MG63 (cell line): ENCODE measurements around the gene TMEM88. TPM values are rescaled to one million over a fixed set of nuclear protein-coding genes. Genes with fewer than 3 reads are reported as not detected.
"Not testable (repeated sequence)": the region's sequence is repeated elsewhere in the genome, so short reads cannot be mapped to it uniquely, and the experiment has no call there.

ENCODE experiments used
- DNase-seq: peaks from one replicate; pipeline ENCODE4 v3.0.0-alpha.2; 2020
- H3K27me3 ChIP-seq: fragments of 250-450 bp; sonication (Bioruptor Pico); 2 replicates; pipeline ENCODE4 v1.5.1; 2020; ENCODE audit warnings: mild to moderate bottlenecking, moderate library complexity
- H3K36me3 ChIP-seq: fragments of 250-450 bp; sonication (Bioruptor Pico); 2 replicates; pipeline ENCODE4 v1.5.1; 2020; ENCODE audit warnings: mild to moderate bottlenecking, moderate library complexity
- H3K4me3 ChIP-seq: fragments of 250-450 bp; sonication (Bioruptor Pico); 2 replicates; pipeline ENCODE4 v1.5.1; 2020; ENCODE audit warnings: mild to moderate bottlenecking, moderate library complexity
- H3K9me3 ChIP-seq: fragments of 250-450 bp; sonication (Bioruptor Pico); 2 replicates; pipeline ENCODE4 v1.5.1; 2020; ENCODE audit warnings: mild to moderate bottlenecking, moderate library complexity
- total RNA-seq: library from RNA; depleted of rRNA; stranded (reverse); fragments of >200 nt; shearing (Covaris generic); gene quantifications from 2 replicates; pipeline ENCODE4 v1.2.3, GENCODE V29; 2014; ENCODE audit warnings: low replicate concordance

The TMEM88 gene
- total RNA-seq, 1 experiment from 2014 or later: not detected

DNA sequence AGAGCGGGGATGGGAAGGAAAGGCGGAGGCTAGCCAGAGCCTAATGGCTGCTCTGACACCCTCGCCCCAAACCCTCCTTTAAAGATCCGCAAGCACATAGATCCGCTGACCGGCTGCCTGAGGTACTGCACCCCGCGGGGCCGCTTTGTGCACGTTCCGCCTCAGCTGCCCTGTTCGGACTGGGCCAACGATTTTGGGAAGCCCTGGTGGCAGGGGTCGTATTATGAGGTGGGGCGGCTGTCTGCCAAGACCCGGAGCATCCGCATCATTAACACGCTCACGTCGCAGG, 3.6 kb downstream of the TMEM88 start:
- DNase-seq: peak; percentile 73
- Histone ChIP-seq H3K9me3 (no peaks in the 10 kb centered on the region), H3K27me3 (no peaks in the 10 kb centered on the region), H3K36me3 (peaks cover 48% of the 10 kb centered on the region), H3K4me3 (peak overlapping the region; percentile 82)

DNA sequence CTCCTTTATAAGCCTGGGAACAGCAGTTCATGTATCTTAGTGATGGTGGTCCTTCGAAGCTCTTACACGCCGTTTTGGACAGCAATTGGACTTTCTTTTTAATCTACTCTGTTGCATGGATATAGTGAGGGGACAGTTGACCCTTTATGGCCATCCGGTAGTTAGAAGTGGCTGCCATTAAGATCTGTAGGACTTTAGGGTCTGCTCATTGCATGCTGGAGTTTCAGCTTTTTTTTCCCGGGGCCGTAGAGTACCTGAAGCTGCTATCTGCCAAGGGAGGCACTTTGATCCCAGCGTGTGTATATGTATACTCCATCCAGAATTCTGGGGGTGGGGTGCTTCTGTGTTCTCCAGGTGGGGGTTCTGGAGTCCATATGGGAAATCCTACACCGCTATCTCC, 4.2 kb downstream of the TMEM88 start:
- no peaks in the 10 kb centered on the region for H3K9me3 ChIP-seq
- H3K4me3 ChIP-seq: peak overlapping the region; percentile 82
- no peaks in the 10 kb centered on the region for H3K27me3 ChIP-seq
- no peak for DNase-seq
- peaks cover 52% of the 10 kb centered on the region for H3K36me3 ChIP-seq

GRCh38 chr17:7862692-7863437, 8.0 kb downstream of the TMEM88 start:
- DNase-seq: no peak
- no peaks in the 10 kb centered on the region for H3K27me3 ChIP-seq
- H3K36me3 ChIP-seq: peaks cover 49% of the 10 kb centered on the region
- no peak overlapping the region for H3K4me3 ChIP-seq
- peaks cover 4% of the 10 kb centered on the region; the same call in 1 of the 2 replicates for H3K9me3 ChIP-seq

DNA sequence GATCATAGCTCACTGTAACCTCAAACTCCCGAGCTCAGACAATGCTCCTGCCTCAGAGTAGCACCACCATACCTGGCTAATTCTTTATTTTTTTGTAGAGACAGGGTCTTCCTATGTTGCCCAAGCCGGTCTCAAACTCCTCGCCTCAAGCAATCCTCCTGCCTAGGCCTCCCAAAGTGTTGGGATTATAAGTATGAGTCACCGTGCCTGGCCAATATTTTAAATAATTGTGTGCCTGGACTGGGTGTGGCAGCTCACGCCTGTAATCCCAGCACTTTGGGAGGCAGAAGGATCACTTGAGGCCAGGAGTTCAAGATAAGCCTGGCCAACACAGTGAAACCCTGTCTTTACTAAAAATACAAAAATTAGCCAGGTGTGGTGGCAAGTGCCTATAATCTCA, 9.5 kb downstream of the TMEM88 start:
- DNase-seq, H3K9me3 ChIP-seq, H3K27me3 ChIP-seq, H3K4me3 ChIP-seq: not testable (repeated sequence)
- peaks cover 36% of the 10 kb centered on the region for H3K36me3 ChIP-seq

DNA sequence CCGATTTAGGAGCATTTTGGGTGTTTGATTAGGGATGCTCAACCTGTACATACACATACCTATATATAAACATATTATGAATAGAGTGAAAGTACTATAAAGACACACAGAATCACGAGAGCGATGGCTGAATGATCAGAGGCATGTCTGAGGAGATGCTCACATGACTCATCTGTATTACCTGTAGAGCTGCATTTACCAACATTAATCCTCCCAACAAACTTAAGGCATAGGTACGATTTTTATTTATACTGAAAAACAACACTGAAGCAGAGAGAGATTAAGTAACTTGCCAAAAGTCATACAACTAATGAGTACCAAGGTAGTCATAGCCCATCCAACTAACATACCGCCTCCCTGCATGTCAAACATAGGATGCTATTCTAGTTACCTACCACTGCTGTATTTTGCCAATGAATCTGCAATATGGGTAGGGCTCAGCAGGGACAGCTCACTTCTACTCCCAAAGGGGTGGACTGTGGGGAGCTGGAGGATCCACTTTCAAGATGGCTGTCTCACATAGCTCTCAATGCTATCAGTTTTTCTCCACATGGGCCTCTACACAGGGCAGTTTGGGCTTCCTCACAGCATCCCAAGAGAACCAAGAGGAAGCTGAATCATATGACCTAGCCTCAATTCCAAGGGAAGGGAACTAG, 10.3 kb downstream of the TMEM88 start:
- no peak for DNase-seq
- H3K9me3 ChIP-seq: peaks cover 4% of the 10 kb centered on the region; the same call in 1 of the 2 replicates

DNA sequence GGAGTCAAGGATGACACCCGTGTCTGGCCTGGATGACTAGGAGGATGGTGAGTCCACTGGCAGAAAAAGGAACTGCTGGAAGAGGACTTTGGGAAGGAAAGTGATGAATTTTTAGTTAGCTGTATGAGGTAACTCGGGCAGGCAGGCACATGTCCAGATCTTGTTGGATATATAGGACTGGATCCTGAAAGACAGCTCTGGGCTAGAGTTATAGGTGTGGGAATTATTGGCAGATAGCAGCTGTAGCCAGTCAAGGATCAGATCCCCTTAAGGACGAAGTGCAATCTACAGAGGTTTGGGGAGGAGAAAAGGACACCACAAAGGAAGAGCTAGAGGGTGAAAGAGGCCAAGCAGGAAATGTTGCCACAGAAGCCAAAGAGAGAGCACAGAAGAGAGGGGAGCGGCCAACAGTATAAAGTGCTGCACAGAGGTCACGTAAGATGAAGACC, 13.0 kb downstream of the TMEM88 start:
- no peak overlapping the region for H3K4me3 ChIP-seq
- no peaks in the 10 kb centered on the region for H3K27me3 ChIP-seq
- H3K36me3 ChIP-seq: peaks cover 21% of the 10 kb centered on the region
- H3K9me3 ChIP-seq: peaks cover 4% of the 10 kb centered on the region; the same call in 1 of the 2 replicates
- DNase-seq: no peak

More for the DNA sequence above, 10.3 kb downstream of the TMEM88 start:
- no peaks in the 10 kb centered on the region for H3K27me3 ChIP-seq
- no peak overlapping the region for H3K4me3 ChIP-seq
- peaks cover 32% of the 10 kb centered on the region for H3K36me3 ChIP-seq

DNA sequence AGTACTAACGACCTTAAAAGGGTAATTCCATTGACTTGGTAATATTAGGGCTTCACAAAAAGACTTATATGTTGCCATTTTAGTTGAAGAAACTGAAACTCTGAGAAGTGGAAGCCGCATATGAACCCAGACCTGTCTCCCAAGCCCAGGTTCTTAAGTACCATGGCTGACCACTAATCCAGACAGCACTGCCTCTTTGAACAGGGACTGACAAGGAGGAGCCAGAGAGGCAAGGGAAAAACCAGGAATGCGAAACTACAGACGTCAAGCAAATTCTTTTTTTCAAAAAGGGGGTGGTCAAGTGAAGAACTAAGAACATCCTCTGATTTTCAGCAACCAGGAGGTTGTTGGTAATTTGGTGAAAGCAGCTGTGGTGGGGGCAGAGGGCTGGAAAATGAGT, 18.2 kb downstream of the TMEM88 start:
- Histone ChIP-seq H3K4me3 (no peak overlapping the region), H3K9me3 (no peaks in the 10 kb centered on the region), H3K36me3 (peaks cover 3% of the 10 kb centered on the region; the same call in 1 of the 2 replicates), H3K27me3 (no peaks in the 10 kb centered on the region)
- DNase-seq: no peak

- Histone ChIP-seq H3K27me3 (no peaks in the 10 kb centered on the region), H3K9me3 (no peaks in the 10 kb centered on the region), H3K36me3 (peaks cover 6% of the 10 kb centered on the region; the same call in 1 of the 2 replicates), H3K4me3 (no peak overlapping the region)
- DNase-seq: no peak
These were observed 21.0 kb downstream of the TMEM88 start for GRCh38 chr17:7875804-7876370.

DNA sequence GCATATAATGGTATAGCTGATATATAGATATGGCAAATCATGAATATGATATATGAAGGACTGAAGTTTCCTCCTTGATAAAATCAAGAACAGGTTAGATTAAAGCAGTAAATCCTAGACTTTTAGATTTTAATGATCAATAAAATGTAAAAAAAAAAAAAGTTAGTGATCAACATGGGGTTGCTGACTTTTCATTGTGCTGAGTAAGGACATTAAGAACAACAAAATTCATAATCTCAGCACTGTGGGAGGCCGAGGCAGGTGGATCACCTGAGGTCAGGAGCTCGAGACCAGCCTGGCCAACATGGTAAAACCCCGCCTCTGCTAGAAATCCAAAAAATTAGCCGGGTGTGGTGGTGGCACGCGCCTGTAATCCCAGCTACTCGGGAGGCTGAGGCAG, 23.4 kb downstream of the TMEM88 start:
- DNase-seq: no peak
- H3K4me3 ChIP-seq: no peak overlapping the region
- no peaks in the 10 kb centered on the region for H3K27me3 ChIP-seq
- H3K36me3 ChIP-seq: peaks cover 8% of the 10 kb centered on the region; the same call in 1 of the 2 replicates
- H3K9me3 ChIP-seq: no peaks in the 10 kb centered on the region

DNA sequence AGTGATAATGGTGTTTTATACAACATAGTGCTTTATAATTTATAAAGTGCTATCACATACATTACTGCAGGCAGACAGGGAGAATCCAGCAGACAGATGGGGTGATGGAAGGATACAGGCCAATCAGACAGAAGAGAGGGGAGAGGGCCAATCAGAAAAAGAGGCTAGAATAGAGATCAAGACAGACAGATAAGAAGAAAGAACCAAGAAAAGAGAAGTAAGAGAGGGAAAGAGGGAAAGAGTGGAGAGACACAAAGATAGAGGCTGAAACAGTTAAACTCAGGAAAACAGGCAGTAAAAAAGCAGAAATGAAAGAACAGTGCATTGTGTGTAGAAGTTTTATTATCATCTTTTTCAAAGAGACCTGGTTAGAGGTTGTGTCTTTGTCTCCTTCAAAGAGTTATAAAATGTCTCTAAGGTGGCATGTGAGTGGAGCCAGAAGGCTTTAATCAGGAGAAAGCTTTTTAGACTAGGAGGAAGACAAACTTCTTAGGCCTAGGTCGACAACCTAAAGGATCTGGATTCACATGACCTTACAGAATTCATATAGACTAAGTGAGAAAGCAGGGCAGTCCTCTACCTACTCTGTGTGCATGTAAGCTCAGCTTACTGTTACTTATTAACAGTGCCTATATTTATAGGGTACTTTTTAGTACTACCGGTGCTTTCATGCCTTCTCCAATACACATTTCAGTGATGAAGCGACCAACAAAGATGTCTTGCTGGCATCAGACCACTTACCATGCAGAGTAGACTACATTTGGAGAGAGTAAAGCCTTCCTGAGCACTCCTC, 25.4 kb downstream of the TMEM88 start:
- H3K9me3 ChIP-seq: no peaks in the 10 kb centered on the region
- peaks cover 8% of the 10 kb centered on the region; the same call in 1 of the 2 replicates for H3K36me3 ChIP-seq
- H3K27me3 ChIP-seq: no peaks in the 10 kb centered on the region
- H3K4me3 ChIP-seq: no peak overlapping the region
- no peak for DNase-seq

GRCh38 chr17:7881276-7882054, 26.6 kb downstream of the TMEM88 start:
- Histone ChIP-seq H3K27me3 (no peaks in the 10 kb centered on the region), H3K4me3 (no peak overlapping the region), H3K9me3 (no peaks in the 10 kb centered on the region), H3K36me3 (peaks cover 5% of the 10 kb centered on the region; the same call in 1 of the 2 replicates)
- no peak for DNase-seq

DNA sequence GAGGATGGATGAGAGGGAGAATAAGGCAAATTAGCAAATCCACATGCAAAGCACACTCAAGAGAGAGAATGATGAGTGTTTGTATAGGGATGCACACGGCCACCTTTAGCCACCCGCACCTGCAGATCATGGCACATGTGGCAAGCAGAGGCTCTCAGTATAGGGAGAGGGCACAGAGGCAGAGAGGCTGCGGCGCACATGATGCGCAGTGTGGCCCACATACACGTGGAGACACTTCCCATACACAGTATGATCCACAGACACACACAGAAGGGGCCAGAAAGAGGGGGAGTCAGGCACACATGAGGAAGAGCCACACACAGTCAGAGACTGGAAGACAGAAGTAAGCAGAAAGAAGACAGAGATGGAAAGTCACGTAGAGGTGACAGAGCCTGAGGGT, 27.2 kb downstream of the TMEM88 start:
- Histone ChIP-seq H3K36me3 (peaks cover 5% of the 10 kb centered on the region; the same call in 1 of the 2 replicates), H3K4me3 (no peak overlapping the region), H3K9me3 (no peaks in the 10 kb centered on the region), H3K27me3 (no peaks in the 10 kb centered on the region)
- no peak for DNase-seq

- no peaks in the 10 kb centered on the region for H3K27me3 ChIP-seq
- no peak for DNase-seq
- H3K36me3 ChIP-seq: peaks cover 5% of the 10 kb centered on the region; the same call in 1 of the 2 replicates
- no peaks in the 10 kb centered on the region for H3K9me3 ChIP-seq
- H3K4me3 ChIP-seq: no peak overlapping the region
These were observed 27.8 kb downstream of the TMEM88 start for GRCh38 chr17:7882629-7883028.

DNA sequence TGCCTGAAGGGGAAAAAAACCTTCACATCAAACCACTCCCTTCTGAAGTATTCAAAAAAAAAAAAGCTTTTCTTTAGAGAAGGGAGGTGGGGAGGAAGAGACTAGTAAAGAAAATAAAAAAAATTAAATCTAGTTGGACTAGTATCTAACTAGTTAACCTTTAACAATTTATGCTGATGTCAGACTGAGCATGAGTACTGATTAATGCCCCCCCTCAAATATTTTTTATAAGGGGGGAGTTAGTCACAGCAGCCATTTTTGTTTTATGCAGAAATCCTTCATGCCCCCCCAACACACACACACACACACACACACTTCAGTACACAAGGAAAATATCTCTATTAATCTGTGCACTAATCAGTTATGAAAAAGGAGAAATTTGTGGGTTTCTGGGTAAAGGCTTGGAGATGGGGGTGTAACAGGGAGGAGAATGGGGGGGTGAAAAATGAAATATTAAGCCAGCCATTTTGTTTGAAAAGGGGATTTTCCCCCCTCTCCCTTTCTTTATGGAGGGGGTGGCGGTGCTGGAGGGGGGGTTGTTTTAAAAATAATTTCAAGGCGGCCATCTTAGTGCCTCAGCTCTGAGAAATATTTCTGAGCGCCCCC, 29.0 kb downstream of the TMEM88 start:
- Histone ChIP-seq H3K27me3 (no peaks in the 10 kb centered on the region), H3K36me3 (peaks cover 5% of the 10 kb centered on the region; the same call in 1 of the 2 replicates), H3K9me3 (no peaks in the 10 kb centered on the region), H3K4me3 (peak overlapping the region; percentile 25)
- DNase-seq: no peak

DNA sequence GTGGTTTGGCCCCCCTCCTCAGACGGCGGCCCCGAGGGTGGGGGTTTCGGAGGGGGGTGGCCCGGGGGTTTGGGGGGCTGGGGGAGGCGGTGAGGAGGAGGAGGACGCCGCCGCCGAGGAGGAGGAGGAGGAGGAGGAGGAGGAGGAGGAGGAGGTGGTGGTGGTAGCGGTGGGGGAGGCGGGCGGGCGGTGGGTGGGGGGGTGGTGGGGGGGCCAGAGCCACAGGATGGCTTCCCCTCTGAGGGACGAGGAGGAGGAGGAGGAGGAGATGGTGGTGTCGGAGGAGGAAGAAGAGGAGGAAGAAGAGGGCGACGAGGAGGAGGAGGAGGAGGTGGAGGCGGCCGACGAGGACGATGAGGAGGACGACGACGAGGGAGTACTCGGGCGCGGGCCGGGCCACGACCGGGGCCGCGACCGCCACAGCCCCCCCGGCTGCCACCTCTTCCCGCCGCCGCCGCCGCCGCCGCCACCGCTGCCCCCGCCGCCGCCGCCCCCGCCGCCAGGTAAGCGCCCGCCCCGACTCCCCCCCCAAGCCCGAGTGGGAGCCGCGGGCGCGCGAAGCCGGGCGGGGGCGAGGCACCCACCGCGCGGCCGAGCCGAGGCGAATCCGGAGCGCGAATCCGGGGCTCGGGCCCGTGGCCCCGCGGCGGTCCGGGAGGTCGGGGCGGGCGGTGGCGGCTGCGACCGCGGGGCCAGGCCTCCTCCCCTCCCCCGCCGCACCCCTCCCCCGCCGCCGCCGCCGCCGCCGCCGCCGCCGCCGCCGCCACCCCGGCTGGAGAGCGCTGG, 29.9 kb downstream of the TMEM88 start:
- DNase-seq: peak; percentile 33

More for the DNA sequence above, 29.9 kb downstream of the TMEM88 start:
- Histone ChIP-seq H3K27me3 (no peaks in the 10 kb centered on the region), H3K36me3 (peaks cover 8% of the 10 kb centered on the region), H3K9me3 (no peaks in the 10 kb centered on the region), H3K4me3 (peak overlapping the region; percentile 67)
